IPS DF 4.7 (cell line): ENCODE results near the gene MOCS3.

Experiments used
- DNase-seq: peaks from one replicate; pipeline ENCODE4 v3.0.0-alpha.2; 2013; ENCODE audit warnings: low spot score; ENCODE audit errors: extremely low read depth

Gene MOCS3

DNA sequence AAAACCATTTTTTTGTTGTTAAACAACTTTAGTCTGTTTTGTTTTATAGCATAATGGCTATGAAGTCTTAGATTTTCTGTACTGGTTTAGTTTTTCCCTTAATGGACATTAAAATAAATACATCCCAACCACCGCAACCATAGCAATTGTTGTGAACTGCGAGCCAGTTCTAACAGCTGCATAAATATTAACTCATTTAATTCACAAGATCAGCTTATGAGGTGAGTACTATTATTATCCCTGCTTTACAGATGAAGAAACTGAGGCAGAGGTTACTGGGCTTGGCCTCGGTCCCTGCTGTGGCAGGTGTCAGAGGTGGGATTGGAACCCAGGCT is 23.1 kb downstream of the MOCS3 start:
- no peak for DNase-seq

DNA sequence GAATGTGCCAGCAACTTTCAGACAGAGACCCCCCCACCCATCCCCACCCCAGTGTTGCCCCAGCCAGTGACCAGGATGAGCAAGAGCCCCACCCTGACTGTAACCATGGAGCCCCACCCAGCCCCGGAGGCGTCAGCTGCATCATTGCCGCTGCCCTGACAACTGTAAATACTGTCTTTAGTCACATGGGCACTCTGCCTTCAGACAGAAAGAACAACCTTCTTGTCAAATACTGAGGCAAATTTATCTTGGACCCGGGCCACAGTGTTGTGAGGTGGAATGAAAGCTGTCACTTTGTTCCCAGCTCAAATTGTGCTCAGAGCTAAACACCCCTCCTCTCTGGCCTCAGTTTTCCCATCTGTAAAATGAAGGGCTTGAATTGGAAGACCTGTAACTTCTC is 23.7 kb downstream of the MOCS3 start:
- no peak for DNase-seq

DNA sequence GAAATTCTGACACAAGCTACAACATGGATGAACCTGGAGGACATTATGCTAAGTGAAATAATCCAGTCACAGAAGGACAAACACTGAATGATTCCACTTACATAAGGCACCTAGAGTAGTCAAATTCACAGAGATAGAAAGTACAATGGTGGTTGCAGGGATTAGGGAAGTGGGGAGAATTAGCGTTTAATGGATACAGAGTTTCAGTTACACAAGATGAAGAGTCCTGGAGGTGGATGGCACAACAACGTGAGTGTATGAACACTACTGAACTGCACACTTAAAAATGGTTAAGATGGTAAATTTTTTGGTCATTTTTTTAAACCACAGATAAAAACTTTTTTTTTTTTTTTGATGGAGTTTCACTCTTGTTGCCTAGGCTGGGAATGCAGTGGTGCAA is 24.7 kb downstream of the MOCS3 start:
- no peak for DNase-seq

- DNase-seq: no peak
Observed at GRCh38 chr20:50987493-50988210, 29.0 kb downstream of the MOCS3 start.

DNA sequence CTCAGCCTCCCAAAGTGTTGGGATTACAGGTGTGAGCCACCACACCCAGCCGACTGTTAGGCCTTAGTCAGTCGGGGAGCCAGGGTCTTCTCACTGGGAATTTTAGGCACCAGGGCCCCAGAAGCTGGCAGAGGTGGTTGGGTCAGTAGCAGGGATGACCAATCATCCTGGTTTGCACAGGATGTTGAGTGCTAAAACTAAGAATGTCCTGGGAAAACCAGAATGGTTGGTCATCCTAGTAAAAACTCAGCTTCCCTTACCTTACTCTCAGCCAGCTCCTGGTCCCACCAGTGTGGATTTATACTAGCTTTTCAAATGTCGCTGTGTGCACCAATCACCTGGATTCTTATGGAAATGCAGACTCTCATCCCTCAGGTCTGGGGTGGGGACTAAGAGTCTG is 32.5 kb downstream of the MOCS3 start:
- DNase-seq: no peak

- no peak for DNase-seq
Observed at GRCh38 chr20:50992336-50992732, 33.7 kb downstream of the MOCS3 start.

DNA sequence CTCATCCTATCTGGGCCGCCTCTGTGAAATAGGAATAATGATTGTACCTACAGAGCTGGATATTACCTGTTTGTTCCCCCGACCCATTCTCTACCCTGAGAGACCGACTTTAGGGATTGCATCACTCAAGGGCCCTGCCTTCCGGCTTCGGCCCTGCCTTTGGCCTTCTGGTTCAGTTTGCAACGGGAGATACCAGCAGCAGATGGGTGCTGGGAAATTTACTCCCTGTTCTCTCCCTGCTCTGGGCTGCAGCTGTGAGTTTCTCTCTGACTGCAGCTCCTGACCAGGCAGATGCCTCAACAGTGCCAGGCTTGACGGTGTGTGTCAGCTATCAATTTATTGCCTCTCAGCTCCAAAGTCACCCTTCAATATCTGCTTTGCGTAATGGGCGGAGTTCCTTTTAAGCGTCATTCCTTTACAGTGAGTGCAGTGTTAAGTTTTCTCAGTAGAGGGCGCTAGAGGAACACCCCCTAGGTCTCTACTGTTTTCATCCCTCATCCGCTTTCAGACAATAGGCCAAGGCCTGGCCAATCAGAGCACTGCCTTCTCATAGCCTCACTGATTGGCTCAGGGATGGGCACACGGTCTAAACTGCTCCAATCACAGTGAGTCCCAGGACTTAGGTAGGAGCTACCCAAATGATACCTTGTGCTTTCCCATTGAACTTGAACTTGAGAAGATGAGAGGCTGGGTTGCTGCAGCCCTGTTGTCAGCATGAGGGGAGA is 34.3 kb downstream of the MOCS3 start:
- no peak for DNase-seq

GRCh38 chr20:50993876-50994275 is 35.3 kb downstream of the MOCS3 start:
- no peak for DNase-seq

GRCh38 chr20:50995506-50995905 is 36.9 kb downstream of the MOCS3 start:
- no peak for DNase-seq

GRCh38 chr20:50996901-50997865 is 38.6 kb downstream of the MOCS3 start:
- no peak for DNase-seq

DNA sequence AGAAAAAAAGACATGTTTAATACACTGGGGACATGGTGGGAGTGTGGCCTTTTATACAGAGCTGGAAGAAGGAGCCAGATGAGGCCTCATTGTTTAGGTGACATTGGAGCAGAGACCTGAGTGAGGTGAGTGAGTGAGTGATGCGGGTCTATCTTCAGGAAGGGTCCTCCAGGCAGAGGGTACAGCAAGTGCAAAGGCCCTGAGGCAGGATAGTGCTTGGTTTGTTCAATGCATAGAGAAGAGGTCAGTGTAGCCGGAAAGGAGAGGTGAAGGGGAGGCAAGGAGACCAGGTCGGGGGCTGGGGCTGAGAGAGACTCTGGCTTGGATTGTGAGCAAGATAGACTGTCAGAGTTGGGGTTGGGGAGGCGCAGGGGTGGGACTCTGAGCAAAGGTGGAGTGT is 40.7 kb downstream of the MOCS3 start:
- DNase-seq: no peak

- DNase-seq: no peak
Observed at GRCh38 chr20:51001430-51002265, 43.0 kb downstream of the MOCS3 start.

DNA sequence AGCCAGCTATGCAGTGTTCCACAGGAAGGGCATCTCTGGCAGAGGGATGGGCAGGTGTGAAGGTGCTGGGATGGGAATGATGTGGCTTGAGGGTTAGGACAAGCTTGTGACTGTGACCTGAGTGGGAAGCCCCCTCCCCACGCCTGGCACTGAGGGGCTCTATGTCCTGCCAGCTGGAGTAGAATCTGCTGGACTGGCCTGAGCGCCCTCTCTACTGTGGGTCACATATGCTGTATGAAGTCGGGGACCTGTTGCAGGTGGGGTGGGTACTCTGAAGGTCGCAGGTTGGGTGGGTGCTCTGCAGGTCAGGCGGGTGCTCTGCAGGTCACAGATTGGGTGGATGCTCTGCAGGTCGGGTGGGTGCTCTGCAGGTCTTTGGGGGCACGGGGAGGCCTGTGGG is 44.0 kb downstream of the MOCS3 start:
- DNase-seq: no peak

- DNase-seq: no peak
Observed at GRCh38 chr20:51003753-51004152, 45.1 kb downstream of the MOCS3 start.

- no peak for DNase-seq
Observed at GRCh38 chr20:51004305-51004727, 45.7 kb downstream of the MOCS3 start.

DNA sequence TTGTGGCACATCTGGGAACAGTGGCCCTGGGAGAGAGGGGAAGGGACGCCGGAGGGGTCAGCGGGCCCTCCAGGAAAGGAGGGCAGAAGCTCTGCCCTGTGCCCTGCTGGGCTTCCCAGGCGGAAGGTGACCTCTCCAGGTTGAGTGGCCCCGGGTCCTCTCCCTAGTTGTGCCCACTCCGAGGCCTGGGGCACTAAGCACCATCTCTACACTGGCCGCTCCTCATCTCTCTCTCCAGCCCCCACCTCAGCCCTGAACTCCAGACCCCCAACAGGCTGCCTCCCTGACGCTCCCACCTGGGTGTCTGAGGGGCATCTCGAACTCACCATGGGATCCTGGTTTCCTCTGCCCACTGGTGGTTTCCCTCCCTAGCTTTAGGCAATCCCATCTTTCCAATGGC is 46.2 kb downstream of the MOCS3 start:
- DNase-seq: no peak

DNA sequence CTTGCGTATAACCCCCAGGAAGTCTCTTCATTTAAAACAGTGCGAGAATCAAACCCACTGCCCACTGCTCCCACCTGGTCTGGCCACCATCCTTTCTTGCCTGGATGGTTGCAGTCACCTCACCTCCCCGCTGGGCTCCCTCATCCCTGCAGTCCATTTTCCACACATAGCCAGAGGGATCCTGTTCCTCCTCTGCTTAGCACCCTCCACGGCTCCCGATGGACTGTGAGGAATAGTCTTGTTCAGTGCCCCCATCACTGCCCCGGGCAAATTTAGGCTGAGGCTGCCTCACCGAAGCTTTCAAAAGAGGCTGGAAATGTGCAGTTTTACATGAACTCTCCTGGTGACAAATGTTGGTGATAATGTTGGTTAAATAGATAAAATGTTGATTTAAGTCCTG is 46.6 kb downstream of the MOCS3 start:
- DNase-seq: no peak

GRCh38 chr20:51008718-51009117 is 50.1 kb downstream of the MOCS3 start:
- no peak for DNase-seq

GRCh38 chr20:51009303-51010042 is 50.9 kb downstream of the MOCS3 start:
- DNase-seq: no peak

DNA sequence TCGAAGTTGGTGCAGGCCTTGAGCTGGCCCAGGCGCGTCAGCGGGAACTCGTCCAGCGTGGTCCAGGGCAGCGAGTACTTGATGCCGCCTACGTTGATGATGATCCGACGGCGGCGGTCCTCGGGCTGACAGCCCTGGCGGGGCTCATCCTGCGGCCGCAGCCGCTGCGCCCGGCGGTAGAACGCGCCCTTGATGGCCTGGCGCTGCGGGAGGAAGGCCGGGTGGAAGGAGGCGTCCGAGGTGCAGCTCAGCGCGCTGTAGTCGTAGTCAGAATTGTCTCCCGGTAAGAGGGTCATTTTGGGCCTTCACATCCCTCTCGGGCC is 51.4 kb downstream of the MOCS3 start:
- DNase-seq: no peak

- DNase-seq: no peak
Observed at GRCh38 chr20:51010932-51011331, 52.3 kb downstream of the MOCS3 start.
